ENCODE data around the gene CDAN1.

The CDAN1 gene

GRCh38 chr15:42695527-42696071 lies 41.3 kb downstream of the CDAN1 start:
- H3K79me2 ChIP-seq (ENCODE audit: insufficient read depth, low read length) = no peaks in the 10 kb centered on the region
- H3K36me3 ChIP-seq (ENCODE audit: insufficient read depth, low read length) = peaks cover 36% of the 10 kb centered on the region; the same call in 1 of the 2 replicates
- no peaks in the 10 kb centered on the region for H3K9me2 ChIP-seq (replicated peaks; ENCODE audit: low read depth, low read length)
- no peaks in the 10 kb centered on the region for H3K27me3 ChIP-seq (ENCODE audit: insufficient read depth, low read length, poor library complexity, severe bottlenecking)
- H3F3A ChIP-seq (ENCODE audit: low read depth) = no peaks in the 10 kb centered on the region
- H4K20me1 ChIP-seq (ENCODE audit: insufficient read depth, low read length, poor library complexity, severe bottlenecking) = no peaks in the 10 kb centered on the region
- no peak overlapping the region for H2AFZ ChIP-seq (ENCODE audit: low read length)
- no peaks in the 10 kb centered on the region for H3K9me3 ChIP-seq (ENCODE audit: insufficient read depth, low read depth, low read length)
- no peak overlapping the region for H3K4me3 ChIP-seq (ENCODE audit: low read length, poor library complexity, severe bottlenecking)
- TF ChIP-seq EZH2phosphoT487 (IDR thresholded peaks at IDR 0.05; ENCODE audit: borderline replicate concordance) (no peak), CTCF (conservative IDR thresholded peaks at IDR 0.05; ENCODE audit: low read length) (no peak)
- peaks cover 10% of the 10 kb centered on the region for H3K4me1 ChIP-seq (ENCODE audit: insufficient read depth, low read length, poor library complexity, severe bottlenecking)
- no peak overlapping the region for H3K9ac ChIP-seq (ENCODE audit: low read depth, low read length, poor library complexity, severe bottlenecking)
- no peak overlapping the region for H3K4me2 ChIP-seq (ENCODE audit: low read depth, low read length, poor library complexity, severe bottlenecking)

DNA sequence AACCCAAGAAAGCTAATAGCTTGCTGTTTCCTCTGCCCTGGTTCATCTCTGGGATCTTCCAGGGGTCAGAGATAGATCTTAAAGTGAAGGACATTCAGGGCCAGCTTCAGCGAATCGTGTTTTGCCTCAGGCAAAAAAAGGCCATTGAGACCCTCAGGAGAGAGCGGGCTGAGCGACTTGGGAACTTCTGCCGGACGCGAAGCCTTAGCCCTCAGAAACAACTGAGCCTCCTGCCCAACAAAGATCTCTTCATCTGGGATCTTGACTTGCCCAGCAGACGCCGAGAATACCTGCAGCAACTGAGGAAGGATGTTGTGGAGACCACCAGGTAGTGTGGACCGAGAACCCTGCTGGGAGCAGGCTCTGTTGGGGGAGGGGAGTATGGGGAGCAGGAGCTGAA lies 42.5 kb downstream of the CDAN1 start:
- Histone ChIP-seq H2AFZ (ENCODE audit: low read length) (no peak overlapping the region), H3K79me2 (ENCODE audit: insufficient read depth, low read length) (no peaks in the 10 kb centered on the region), H3K9me3 (ENCODE audit: insufficient read depth, low read depth, low read length) (no peaks in the 10 kb centered on the region), H3K27me3 (ENCODE audit: insufficient read depth, low read length, poor library complexity, severe bottlenecking) (no peaks in the 10 kb centered on the region), H3K4me3 (ENCODE audit: low read length, poor library complexity, severe bottlenecking) (no peak overlapping the region), H3K9ac (ENCODE audit: low read depth, low read length, poor library complexity, severe bottlenecking) (no peak overlapping the region), H3F3A (ENCODE audit: low read depth) (no peaks in the 10 kb centered on the region), H3K36me3 (ENCODE audit: insufficient read depth, low read length) (peaks cover 34% of the 10 kb centered on the region; the same call in 1 of the 2 replicates), H3K4me2 (ENCODE audit: low read depth, low read length, poor library complexity, severe bottlenecking) (no peak overlapping the region), H3K9me2 (replicated peaks; ENCODE audit: low read depth, low read length) (no peaks in the 10 kb centered on the region), H4K20me1 (ENCODE audit: insufficient read depth, low read length, poor library complexity, severe bottlenecking) (no peaks in the 10 kb centered on the region), H3K4me1 (ENCODE audit: insufficient read depth, low read length, poor library complexity, severe bottlenecking) (peaks cover 12% of the 10 kb centered on the region)
- TF ChIP-seq EZH2phosphoT487 (IDR thresholded peaks at IDR 0.05; ENCODE audit: borderline replicate concordance) (no peak), CTCF (conservative IDR thresholded peaks at IDR 0.05; ENCODE audit: low read length) (no peak)

DNA sequence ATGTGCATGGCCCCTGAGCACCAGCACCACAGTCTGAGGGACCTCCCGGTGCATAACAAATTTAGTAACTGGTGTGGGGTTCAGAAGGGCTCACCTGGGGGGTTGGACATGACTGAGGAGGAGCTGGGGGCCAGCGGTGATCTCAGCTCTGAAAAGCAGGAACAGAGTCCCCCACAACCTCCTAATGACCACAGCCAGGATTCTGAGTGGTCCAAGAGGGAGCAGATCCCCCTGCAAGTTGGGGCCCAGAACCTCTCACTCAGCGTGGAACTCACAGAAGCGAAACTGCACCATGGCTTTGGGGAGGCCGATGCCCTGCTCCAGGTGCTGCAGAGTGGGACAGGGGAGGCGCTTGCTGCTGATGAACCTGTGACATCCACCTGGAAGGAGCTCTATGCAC lies 43.0 kb downstream of the CDAN1 start:
- no peak overlapping the region for H3K4me3 ChIP-seq (ENCODE audit: low read length, poor library complexity, severe bottlenecking)
- no peak overlapping the region for H3K9ac ChIP-seq (ENCODE audit: low read depth, low read length, poor library complexity, severe bottlenecking)
- no peaks in the 10 kb centered on the region for H3F3A ChIP-seq (ENCODE audit: low read depth)
- no peaks in the 10 kb centered on the region for H3K27me3 ChIP-seq (ENCODE audit: insufficient read depth, low read length, poor library complexity, severe bottlenecking)
- H3K4me2 ChIP-seq (ENCODE audit: low read depth, low read length, poor library complexity, severe bottlenecking) = no peak overlapping the region
- no peaks in the 10 kb centered on the region for H4K20me1 ChIP-seq (ENCODE audit: insufficient read depth, low read length, poor library complexity, severe bottlenecking)
- no peaks in the 10 kb centered on the region for H3K9me3 ChIP-seq (ENCODE audit: insufficient read depth, low read depth, low read length)
- no peaks in the 10 kb centered on the region for H3K9me2 ChIP-seq (replicated peaks; ENCODE audit: low read depth, low read length)
- no peak overlapping the region for H2AFZ ChIP-seq (ENCODE audit: low read length)
- no peaks in the 10 kb centered on the region for H3K79me2 ChIP-seq (ENCODE audit: insufficient read depth, low read length)
- TF ChIP-seq CTCF (conservative IDR thresholded peaks at IDR 0.05; ENCODE audit: low read length) (no peak), EZH2phosphoT487 (IDR thresholded peaks at IDR 0.05; ENCODE audit: borderline replicate concordance) (no peak)
- peaks cover 12% of the 10 kb centered on the region for H3K4me1 ChIP-seq (ENCODE audit: insufficient read depth, low read length, poor library complexity, severe bottlenecking)
- H3K36me3 ChIP-seq (ENCODE audit: insufficient read depth, low read length) = peaks cover 35% of the 10 kb centered on the region; the same call in 1 of the 2 replicates
